Measurements from ENCODE around the gene UGT2A2.

DNA sequence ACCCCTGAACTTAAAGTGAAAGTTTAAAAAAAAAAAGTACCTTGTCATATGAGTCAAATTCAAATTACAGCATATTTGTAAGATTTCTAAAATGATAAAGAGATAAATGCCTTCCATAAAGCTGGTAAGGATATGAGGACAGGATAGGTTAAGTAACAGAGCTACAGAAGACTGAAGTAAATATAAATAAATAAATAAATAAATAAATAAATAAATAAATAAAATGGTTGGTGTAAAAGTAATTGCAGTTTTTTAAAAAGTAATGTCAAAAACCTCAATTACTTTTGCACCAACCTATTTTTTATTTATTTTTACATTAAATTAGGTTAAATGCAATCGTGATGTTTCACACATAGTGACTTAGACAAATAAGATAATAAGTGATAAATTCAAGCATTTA, 62.2 kb downstream of the UGT2A2 start:
- TF ChIP-seq, protein P1, sequence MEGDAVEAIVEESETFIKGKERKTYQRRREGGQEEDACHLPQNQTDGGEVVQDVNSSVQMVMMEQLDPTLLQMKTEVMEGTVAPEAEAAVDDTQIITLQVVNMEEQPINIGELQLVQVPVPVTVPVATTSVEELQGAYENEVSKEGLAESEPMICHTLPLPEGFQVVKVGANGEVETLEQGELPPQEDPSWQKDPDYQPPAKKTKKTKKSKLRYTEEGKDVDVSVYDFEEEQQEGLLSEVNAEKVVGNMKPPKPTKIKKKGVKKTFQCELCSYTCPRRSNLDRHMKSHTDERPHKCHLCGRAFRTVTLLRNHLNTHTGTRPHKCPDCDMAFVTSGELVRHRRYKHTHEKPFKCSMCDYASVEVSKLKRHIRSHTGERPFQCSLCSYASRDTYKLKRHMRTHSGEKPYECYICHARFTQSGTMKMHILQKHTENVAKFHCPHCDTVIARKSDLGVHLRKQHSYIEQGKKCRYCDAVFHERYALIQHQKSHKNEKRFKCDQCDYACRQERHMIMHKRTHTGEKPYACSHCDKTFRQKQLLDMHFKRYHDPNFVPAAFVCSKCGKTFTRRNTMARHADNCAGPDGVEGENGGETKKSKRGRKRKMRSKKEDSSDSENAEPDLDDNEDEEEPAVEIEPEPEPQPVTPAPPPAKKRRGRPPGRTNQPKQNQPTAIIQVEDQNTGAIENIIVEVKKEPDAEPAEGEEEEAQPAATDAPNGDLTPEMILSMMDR (IDR thresholded peaks at IDR 0.05), result no peak
- no peak for TF ChIP-seq POLR2A (IDR thresholded peaks at IDR 0.05)

Data from Peyer's patch (tissue), 4 donors.